GM18505 (cell line): ENCODE results near the gene BCKDHA.
A peak's percentile ranks its signal among the peaks of the same experiment; 100 is the strongest.

ENCODE experiments used
- ATAC-seq: cut with Tn5 transposase; IDR thresholded peaks from one replicate; pipeline ENCODE4 v1.9.1; 2021; ENCODE audit not compliant: unreplicated experiment
- POLR2A ChIP-seq: IDR thresholded peaks from 4 replicates; pipeline ENCODE4 v1.6.1; 2011; ENCODE audit warnings: borderline replicate concordance; ENCODE audit not compliant: insufficient read depth, insufficient read length; ENCODE audit errors: extremely low read depth

The BCKDHA gene

DNA sequence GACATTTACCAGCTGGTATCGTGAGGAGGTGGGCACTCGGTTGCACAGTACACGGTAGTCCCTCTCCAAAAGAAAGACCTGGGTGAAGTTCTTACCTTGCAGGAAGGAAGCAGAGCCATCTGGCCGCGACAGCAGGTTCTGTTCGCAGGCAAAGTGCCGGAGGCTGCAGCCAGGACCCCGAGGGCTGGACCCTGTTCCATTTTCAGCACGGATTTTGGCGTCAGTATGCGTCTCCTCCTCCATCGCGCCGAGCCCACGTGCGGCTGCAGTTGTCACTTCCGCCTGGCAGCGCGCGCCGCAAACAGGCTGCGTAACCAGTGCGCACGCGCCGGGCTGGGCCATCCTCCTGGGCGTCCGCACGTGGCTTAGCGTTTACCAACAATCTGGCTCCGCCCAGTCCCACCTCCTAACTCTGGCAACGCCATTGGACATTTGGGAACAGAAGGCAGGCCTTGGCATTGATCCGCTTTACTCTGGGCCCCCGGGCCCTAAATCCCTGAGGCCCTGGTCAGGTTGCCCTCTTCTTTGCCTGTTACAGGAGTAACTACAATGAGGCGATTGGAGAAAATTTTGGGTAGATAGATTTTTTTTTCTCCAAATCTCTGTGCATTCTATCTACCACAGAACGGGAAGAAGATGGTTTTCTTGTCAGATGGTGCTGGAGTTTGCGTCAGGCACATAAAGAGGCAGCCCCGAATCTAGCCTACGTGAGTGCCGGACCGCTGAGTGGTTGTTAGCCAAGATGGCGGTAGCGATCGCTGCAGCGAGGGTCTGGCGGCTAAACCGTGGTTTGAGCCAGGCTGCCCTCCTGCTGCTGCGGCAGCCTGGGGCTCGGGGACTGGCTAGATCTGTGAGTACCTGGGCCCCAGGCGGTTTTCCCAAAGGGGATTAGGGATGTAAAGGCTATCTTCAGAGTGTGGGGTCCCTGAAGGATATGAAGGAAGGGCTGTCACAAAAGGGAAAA lies at the start of gene BCKDHA, which contains the start of gene EXOSC5:
BCKDHA (plus strand) TSS at position 733 of the 964 bp plus-strand sequence; CDS start at position 743, 10 bp downstream.
EXOSC5 (minus strand) TSS at position 274 of the 964 bp plus-strand sequence; CDS start at position 243, 31 bp downstream.
- ATAC-seq, result peak; percentile 77

DNA sequence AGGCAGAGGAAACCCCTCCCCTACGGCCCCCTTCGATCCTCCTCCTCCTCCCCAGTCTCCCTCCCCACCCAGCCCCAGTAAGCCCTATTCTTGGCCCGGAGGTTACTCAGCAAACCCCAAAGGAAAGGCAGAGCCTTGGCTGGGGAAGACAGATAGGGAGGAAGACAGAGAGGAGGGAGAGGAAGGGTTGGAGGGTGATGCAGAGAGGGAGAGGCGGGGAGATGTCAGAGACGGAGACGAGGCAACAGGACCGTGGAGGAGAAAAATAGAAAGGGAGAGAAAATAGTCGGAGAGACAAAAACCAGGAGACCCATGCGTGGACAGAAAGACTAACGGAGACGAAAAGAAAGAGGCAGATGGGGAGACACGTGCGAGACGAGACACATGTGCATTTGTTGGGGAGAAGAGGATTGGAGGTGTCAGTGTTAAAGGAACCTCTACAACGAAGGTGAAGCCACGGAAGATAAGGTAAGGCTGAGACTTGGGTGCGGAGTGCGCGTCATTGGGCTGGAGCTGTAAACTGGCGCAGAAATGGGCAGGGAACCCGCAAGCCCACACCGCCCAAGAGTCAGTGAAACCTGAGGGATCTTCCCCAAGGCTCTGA lies 46.8 kb upstream of the BCKDHA start:
- no peak for ATAC-seq
- TF ChIP-seq POLR2A, result no peak

More for the DNA sequence above, at the start of gene BCKDHA, which contains the start of gene EXOSC5:
- TF ChIP-seq POLR2A, result peak; percentile 65

DNA sequence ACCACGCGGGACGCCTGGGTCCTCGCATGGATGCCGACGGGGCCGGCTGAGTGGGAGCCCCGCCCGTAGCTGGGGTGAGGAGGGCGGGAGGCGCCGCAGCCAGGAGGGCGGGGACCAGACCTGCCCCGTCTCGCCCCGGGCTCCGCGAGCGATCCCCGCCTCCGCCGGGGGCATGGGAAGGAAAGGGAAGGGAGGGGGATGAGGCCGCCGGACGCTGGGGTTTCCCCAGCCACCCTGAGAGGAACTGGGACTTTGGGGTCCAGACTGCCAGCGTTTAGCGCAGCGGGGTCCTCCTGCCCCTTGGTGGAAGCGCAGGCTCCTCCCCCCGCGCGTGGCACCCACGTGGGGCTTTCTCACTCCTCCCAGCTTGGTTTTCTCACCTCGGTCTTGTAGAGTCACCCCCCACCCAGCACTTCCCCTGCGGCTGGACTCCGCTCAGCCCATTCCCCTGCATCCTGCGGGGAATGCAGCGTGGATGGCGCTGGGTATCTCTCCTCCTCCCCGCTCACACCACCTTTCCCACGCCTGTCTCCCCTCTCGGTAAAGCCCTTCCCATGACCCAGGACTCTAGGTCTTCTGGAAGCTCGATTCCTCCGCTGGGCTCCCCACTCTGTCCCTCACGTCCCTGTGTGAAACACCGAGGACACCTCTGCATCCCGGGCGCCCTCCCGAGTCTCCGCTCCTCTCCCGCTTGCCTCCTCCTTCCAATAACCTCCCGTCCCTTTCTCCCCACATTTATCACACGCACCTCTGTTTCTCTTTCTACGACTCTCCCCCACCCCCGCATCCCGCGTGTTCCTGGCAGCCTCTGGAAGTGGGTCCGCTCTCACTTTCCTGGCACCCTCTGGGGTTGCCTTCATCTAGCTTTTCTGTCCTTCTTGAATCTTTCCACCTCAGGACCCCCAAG lies 46.0 kb upstream of the BCKDHA start:
- peak; percentile 39 for ATAC-seq
- peak; percentile 80 for TF ChIP-seq POLR2A

DNA sequence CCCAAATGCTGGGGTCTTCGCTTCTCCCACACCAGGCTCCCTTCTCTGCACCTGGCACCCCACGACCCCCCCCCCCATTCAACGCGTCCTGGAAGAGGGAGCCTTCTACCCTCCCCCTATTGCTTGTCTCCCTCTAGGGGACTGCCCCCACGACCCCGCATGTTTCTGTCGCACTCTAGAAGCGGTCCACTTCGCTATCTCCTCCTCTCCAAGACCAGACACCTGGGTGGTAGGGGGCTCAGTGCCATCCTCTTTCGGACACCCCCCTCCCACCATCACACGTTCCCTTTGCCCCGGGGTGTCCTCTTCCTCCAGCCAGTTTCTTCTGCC lies 45.4 kb upstream of the BCKDHA start:
- ATAC-seq, result no peak
- TF ChIP-seq POLR2A, result no peak

DNA sequence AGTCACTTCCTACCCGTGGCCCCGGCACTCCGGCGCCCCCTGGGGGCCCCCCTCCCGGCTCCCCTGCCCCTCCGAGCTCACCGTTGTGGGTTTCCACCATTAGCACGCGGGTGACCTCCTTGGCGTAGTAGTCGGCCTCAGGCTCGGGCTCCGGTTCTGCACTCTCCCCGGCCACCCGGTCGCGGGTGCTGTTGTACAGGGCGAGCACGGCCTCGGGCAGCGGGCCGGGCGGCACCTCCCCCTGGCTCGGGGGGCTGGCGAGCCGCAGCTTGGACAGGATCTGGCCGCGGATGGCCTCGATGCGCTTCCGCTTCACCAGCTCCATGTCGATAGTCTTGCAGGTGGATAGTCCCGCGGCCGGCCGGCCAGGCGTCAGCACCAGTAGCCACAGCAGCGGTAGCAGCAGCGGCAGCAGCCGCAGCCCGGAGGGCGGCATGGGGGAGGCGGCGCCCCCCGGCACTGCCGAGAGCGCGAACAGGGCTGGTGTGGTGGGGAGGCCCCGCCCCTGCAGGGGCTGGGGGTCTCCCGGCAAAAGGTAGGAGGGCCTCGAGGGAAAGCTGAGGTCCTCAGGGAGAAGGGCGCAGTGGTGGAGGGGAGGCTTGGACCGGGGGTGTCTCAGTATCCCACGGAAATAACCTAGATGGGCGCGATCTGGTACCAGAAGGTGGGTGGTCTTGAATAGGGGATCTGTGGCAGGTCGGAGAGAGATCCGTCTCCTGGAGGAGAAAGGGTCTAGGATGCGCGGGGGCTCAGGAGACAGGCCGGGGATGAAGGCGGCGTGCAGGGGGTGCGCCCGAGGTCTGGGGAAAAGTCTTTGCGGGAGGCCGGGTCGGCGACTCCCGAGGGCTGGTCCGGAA lies 44.8 kb upstream of the BCKDHA start:
- TF ChIP-seq POLR2A, result peak; percentile 19
- ATAC-seq, result no peak

DNA sequence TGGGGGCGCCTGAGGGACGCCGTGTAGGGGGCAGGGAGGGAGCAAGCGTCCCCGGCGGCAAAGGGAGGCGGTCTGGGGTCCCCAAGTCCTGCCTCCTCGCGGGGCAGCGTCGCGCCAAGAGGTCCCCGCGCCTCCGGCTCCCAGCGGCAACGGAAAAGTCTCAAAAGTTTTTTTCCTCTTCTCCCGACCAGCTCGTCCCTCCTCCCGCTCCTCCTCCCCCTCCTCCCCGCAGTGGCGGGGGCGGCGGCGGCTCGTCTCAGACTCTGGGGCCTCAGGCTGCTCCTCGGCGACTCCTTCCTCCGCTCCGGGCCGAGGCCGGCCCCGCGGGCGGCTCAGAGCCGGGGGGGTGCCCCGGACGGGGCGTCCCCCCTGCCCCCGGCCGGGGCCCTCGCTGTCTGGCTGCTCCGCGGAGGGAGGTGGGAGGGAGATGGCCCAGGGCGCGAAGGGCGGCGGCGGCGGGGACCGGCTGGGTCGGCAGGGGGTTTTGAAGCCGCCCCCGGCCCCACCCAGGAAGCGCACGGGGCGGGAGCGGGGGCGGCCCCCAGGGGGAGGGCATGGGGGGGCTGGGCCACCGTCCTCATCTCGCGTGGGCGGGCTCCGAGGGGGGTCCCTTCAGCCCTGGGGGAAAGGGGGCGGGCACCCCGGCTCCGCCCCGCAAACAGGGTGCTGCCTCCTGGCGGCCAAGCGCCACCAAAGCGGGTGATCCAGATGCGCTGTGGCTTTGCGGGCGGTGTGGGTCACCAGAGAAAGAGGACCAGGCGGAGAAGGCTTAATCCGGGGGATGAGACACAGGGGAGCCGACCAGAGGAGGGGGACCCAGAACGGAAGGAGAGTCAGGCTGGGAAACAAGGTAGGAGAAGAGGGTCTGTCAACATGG lies 43.9 kb upstream of the BCKDHA start, which contains the start of gene TGFB1:
TGFB1 (minus strand) TSS at position 457 of the 877 bp plus-strand sequence. CDS start 878 bp downstream, outside the sequence.
- ATAC-seq, result peak; percentile 42
- peak; percentile 90 for TF ChIP-seq POLR2A

DNA sequence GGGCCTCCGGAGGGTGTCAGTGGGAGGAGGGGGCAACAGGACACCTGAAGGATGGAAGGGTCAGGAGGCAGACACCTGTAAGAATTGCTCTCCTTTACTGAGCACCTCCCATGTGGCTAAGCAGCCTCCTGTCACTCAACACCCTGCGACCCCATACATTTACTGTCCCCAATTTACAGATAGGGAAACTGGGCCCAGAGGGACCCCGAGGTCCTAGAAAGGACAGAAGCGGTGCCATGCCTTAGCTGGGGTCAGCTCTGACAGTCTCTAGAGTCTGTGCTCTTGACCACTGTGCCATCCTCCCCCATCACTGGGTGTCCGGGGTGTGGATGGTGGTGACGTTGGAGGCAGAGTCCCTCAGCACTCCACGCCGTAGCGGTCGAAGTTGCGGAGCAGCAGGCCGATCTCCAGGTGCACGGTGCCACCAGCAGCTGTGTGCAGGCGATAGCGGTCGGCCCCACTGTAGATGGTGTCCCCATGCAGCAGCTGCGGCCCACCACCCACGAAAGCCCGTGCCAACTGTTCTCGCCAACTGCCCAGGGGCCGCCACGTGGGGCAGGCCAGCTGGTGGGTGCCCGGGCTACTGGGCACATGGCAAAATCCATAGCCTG lies 43.2 kb upstream of the BCKDHA start:
- TF ChIP-seq POLR2A, result no peak
- ATAC-seq, result no peak

DNA sequence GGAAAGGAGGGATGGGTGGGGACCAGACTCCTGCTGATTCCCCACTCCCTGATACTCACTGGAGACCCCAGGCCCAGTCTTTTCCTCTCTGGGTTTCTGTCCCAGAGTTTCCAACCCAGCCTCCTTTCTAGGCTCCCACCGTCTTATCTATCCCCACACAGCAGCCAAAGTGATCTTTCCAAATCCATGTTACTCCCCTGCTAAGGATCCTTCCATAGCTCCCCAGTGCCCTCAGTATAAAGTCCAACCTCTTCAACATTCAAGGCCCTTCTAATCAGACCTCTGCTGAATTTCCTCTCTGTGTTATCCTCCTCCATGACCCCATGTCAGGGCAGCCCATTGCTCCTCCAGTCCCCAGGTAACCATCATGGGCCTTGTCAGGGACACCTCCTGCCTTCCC lies 42.6 kb upstream of the BCKDHA start:
- no peak for ATAC-seq
- no peak for TF ChIP-seq POLR2A

DNA sequence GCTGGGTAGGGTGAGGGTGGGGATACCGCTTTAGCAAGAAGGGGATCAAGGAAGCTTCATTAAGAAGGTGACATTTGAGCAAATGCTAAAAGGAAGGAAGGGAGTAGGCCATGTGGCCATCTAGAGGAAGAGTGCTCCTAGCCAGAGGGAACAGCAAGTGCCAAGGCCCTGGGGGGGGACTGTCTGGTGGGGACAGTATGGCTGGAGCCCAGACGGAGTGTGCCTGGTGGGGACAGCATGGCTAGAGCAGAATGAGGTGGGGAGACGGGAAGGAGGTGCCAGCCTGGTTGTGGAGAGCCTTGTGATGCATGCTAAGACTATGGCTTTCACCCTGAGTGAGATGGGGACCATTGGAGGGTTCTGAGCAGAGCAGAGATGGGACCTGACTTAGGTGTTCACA lies 41.8 kb upstream of the BCKDHA start:
- ATAC-seq, result no peak
- no peak for TF ChIP-seq POLR2A

DNA sequence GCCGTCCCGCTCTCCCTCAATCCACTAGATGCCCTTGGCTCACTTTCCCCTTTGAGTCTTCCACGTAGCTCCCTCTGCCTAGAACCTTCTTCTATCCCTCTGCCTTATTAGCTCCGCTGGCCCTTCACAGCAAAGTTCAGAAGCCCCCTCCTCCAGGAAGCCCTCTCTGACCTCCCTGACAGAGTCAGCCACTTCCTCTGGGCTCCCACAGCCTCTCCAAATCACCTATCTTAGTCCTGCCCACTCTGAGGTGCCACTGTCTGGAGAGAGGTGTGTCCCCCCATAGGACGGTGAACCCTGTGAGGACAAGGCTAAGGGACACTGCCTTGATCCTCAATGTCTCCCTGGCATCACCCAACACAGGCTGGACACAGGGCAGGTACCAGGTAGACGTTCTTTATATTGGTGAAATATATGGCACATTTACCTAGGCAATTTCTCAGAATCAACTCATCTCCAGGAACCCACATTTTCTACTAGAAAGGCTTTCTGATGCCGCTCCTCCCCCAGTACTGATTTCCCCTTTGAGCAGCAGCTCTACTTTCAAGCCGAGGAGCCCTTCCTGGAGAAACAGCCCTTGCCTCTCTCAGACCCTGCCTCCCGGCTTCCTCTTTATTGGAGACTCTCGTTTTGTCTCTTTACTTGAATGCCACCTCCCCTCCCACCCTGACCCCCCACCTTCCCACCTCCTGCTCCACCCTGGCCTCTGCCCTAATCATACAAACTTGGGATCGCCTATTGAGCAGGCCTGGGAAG lies 40.5 kb upstream of the BCKDHA start:
- TF ChIP-seq POLR2A, result no peak

More for the DNA sequence above, 40.5 kb upstream of the BCKDHA start:
- ATAC-seq, result no peak
